B cell (primary cell): ENCODE results near the gene GRID1. TPM values are rescaled to one million over a fixed set of nuclear protein-coding genes. Genes with fewer than 3 reads are reported as not detected.

Experiments
- ATAC-seq: fragments of 200-7000 bp; cut with Tn5 transposase; one replicate; pipeline ENCODE4 v1.10.0; 2021; ENCODE audit warnings: low read depth, mild to moderate bottlenecking, moderate number of reproducible peaks, moderate library complexity
- CTCF ChIA-PET: fragments of 350-600 bp; sonication (Branson Sonifier 250); formaldehyde crosslinking; loops from one replicate; lab custom pipeline; 2021; ENCODE audit warnings: antibody characterized with exemption, inconsistent platforms; lab: Charles Lee
- POLR2A ChIA-PET: fragments of 350-600 bp; sonication (Branson Sonifier 250); formaldehyde crosslinking; loops from one replicate; lab custom pipeline; 2021; ENCODE audit warnings: antibody characterized with exemption; lab: Charles Lee
- DNase-seq: peaks from one replicate; pipeline ENCODE4 v3.0.0; 2013
- H2AFZ ChIP-seq: 2 replicates; pipeline ENCODE4 v1.6.1; 2012; ENCODE audit warnings: mild to moderate bottlenecking, low read depth, low read length; ENCODE audit not compliant: insufficient read depth, poor library complexity, severe bottlenecking
- H3K27ac ChIP-seq, 2 donors: 1 replicate in 1 of 2; 2 replicates in 1 of 2; pipeline ENCODE4 v1.5.1; 2012 to 2013; ENCODE audit warnings: low read length in 2 of 2, mild to moderate bottlenecking in 2 of 2, moderate library complexity in 1 of 2
- H3K27me3 ChIP-seq, 4 experiments: fragments of 200-600 bp in 1 of 4; sonication (generic) in 1 of 4; replicated peaks in 1 of 4; 1 replicate in 2 of 4; 2 replicates in 2 of 4; pipeline versions ENCODE4 v1.6.1 to v1.7.0; 2013 to 2016; ENCODE audit warnings: low read length in 3 of 4, mild to moderate bottlenecking in 2 of 4, mixed read lengths in 1 of 4, moderate library complexity in 1 of 4; ENCODE audit not compliant: insufficient read depth in 4 of 4, control insufficient read depth in 3 of 4; ENCODE audit errors: control extremely low read depth in 1 of 4
- H3K36me3 ChIP-seq, 2 experiments: replicated peaks in 1 of 2; 1 replicate in 1 of 2; 2 replicates in 1 of 2; pipeline versions ENCODE4 v1.6.1 to v1.7.1; 2013; ENCODE audit warnings: low read length in 1 of 2; ENCODE audit not compliant: insufficient read depth in 2 of 2, control insufficient read depth in 1 of 2; ENCODE audit errors: control extremely low read depth in 1 of 2, extremely low read depth in 1 of 2
- H3K4me1 ChIP-seq, 2 donors: fragments of 200-600 bp in 1 of 2; sonication (generic) in 1 of 2; 1 replicate in 1 of 2; 2 replicates in 1 of 2; pipeline versions ENCODE4 v1.5.1 to v1.6.1; 2013 to 2017; ENCODE audit warnings: low read length in 2 of 2; ENCODE audit not compliant: control insufficient read depth in 2 of 2, insufficient read depth in 2 of 2
- H3K4me2 ChIP-seq: replicated peaks from 2 replicates; pipeline ENCODE3; 2012; ENCODE audit warnings: mild to moderate bottlenecking, low read depth, low read length; ENCODE audit not compliant: poor library complexity, severe bottlenecking
- H3K4me3 ChIP-seq, 5 experiments: fragments of 200-600 bp in 1 of 5; sonication (generic) in 1 of 5; 1 replicate in 3 of 5; 2 replicates in 2 of 5; pipeline versions ENCODE4 v1.5.1 to v1.7.0; 2011 to 2016; ENCODE audit warnings: low read length in 4 of 5, mild to moderate bottlenecking in 4 of 5, low read depth in 2 of 5, control low read depth in 1 of 5, moderate library complexity in 1 of 5; ENCODE audit not compliant: insufficient read depth in 1 of 5; ENCODE audit errors: control extremely low read depth in 1 of 5, extremely low read depth in 1 of 5
- H3K79me2 ChIP-seq: fragments of 200-600 bp; sonication (generic); one replicate; pipeline ENCODE4 v1.6.0; 2016; ENCODE audit warnings: low read length; ENCODE audit not compliant: control insufficient read depth, insufficient read depth
- H3K9ac ChIP-seq: fragments of 200-600 bp; sonication (generic); 2 replicates; pipeline ENCODE4 v1.6.1; 2017; ENCODE audit warnings: mild to moderate bottlenecking, low read length, moderate library complexity
- H3K9me3 ChIP-seq, 3 donors: one replicate each; pipeline versions ENCODE4 v1.6.1 to v1.7.1; 2013; ENCODE audit warnings: low read length in 2 of 3; ENCODE audit not compliant: control insufficient read depth in 2 of 3, insufficient read depth in 1 of 3; ENCODE audit errors: control extremely low read depth in 1 of 3
- H4K20me1 ChIP-seq: 2 replicates; pipeline ENCODE4 v1.6.0; 2012; ENCODE audit warnings: mild to moderate bottlenecking, low read length; ENCODE audit not compliant: insufficient read depth, control insufficient read depth, poor library complexity, severe bottlenecking
- H3K27ac Mint-ChIP-seq: one replicate; pipeline ENCODE4 v1.8.0; 2021; ENCODE audit warnings: mixed read lengths
- H3K27me3 Mint-ChIP-seq: one replicate; pipeline ENCODE4 v1.8.0; 2021; ENCODE audit warnings: mixed read lengths
- H3K4me1 Mint-ChIP-seq: one replicate; pipeline ENCODE4 v1.8.0; 2021; ENCODE audit warnings: mixed read lengths
- H3K4me3 Mint-ChIP-seq: one replicate; pipeline ENCODE4 v1.8.0; 2021; ENCODE audit warnings: mixed read lengths
- H3K9me3 Mint-ChIP-seq: one replicate; pipeline ENCODE4 v1.8.0; 2022; ENCODE audit warnings: mixed read lengths; ENCODE audit not compliant: insufficient read depth
- EZH2 ChIP-seq: IDR thresholded peaks from 2 replicates; pipeline ENCODE4 v1.6.1; 2012; ENCODE audit warnings: borderline replicate concordance, low read depth, mild to moderate bottlenecking, moderate library complexity, low read length; ENCODE audit not compliant: insufficient read depth, poor library complexity, severe bottlenecking
- WGBS: methylation state at CpG from one replicate; pipeline ENCODE4 v1.1.5; 2013; ENCODE audit warnings: missing lambda C conversion rate; ENCODE audit not compliant: insufficient coverage; 5-methylcytosine and 5-hydroxymethylcytosine counted together
- intact Hi-C: fragments of 100-400 bp; cut with micrococcal nuclease; formaldehyde crosslinking; loops from one replicate; pipeline ENCODE4 v1.10.0; 2022
- polyA plus RNA-seq: library from polyadenylated mRNA; depleted of rRNA; stranded (reverse); fragments of >200 nt; gene quantifications from 2 replicates; pipeline ENCODE4 v1.2.3, GENCODE V29; 2012
- total RNA-seq, 2 donors: library from RNA; stranded (reverse); fragments of 120-200 nt in 1 of 2; gene quantifications; 1 replicate in 1 of 2; 2 replicates in 1 of 2; pipeline versions ENCODE4 v1.2.3 to v1.2.4, GENCODE V29; 2013 to 2022
- TF ChIP-seq, protein P1 (sequence below): fragments of 200-600 bp; IDR thresholded peaks from one replicate; pipeline ENCODE4 v1.8.0; 2022; ENCODE audit warnings: antibody characterized with exemption, mild to moderate bottlenecking

GRID1 gene
- total and polyA plus RNA-seq, 2 donors (not counting 1 experiment from before 2014, with no cell fraction given) = not detected

DNA sequence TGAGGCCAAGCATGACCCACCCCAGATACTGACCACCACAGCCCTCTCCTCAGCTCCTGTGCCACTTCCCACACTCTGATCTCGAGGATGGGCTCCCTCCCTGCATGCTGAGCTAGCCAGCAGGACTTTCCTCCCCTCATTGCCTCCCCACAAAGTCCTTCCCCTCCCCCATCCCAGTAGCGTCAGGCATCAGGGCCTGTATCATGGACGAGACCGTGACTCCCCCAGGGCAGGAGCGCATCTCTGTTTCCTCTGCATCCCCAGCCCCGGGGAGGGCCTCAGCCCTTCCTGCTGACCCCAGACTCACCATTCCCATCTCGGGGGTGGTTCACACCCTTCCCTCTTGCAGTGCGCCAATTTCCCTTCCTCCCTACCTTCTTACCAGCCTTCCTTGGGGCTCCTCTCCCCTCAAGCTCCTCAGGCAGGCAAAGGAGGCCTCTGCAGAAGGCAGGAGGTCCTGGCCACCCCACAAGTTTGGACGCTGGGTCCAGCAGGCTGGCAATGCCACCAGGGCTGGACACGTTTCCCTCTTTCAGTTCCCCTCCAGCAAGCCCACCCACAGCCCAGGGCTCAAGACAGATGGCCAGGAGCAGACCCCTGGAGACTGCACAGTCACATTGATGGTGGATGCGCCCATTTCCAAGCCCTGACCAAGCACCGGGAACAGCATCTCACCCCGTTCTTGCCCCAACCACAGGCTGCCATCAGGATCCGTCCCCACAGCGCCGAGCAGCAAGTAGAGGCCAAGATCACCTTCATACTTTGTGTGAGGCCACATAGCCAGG lies 36.5 kb downstream of the GRID1 start:
- intact Hi-C loops = no loop called here
- ATAC-seq (no peak), DNase-seq (no peak)
- Histone ChIP-seq H3K4me1 (no peaks in the 10 kb centered on the region), H3K4me2 (no peak overlapping the region), H3K27me3 (peaks cover 0 to 6% (median 0%) of the 10 kb centered on the region in 4 experiments), H3K36me3 (no peaks in the 10 kb centered on the region), H3K27ac (no peak overlapping the region), H3K9ac (no peak overlapping the region), H3K79me2 (no peaks in the 10 kb centered on the region), H3K4me3 (no peak overlapping the region), H2AFZ (no peak overlapping the region), H4K20me1 (no peaks in the 10 kb centered on the region), H3K9me3 (no peaks in the 10 kb centered on the region)
- ChIA-PET CTCF (no interaction called here), POLR2A (no interaction called here)
- Mint-ChIP-seq H3K27ac (no peak overlapping the region), H3K27me3 (peaks cover 17% of the 10 kb centered on the region), H3K4me1 (no peaks in the 10 kb centered on the region), H3K4me3 (no peak overlapping the region), H3K9me3 (no peaks in the 10 kb centered on the region)
- 86% methylated on average over 16 of the region's 16 CpGs for WGBS
- TF ChIP-seq, protein P1, sequence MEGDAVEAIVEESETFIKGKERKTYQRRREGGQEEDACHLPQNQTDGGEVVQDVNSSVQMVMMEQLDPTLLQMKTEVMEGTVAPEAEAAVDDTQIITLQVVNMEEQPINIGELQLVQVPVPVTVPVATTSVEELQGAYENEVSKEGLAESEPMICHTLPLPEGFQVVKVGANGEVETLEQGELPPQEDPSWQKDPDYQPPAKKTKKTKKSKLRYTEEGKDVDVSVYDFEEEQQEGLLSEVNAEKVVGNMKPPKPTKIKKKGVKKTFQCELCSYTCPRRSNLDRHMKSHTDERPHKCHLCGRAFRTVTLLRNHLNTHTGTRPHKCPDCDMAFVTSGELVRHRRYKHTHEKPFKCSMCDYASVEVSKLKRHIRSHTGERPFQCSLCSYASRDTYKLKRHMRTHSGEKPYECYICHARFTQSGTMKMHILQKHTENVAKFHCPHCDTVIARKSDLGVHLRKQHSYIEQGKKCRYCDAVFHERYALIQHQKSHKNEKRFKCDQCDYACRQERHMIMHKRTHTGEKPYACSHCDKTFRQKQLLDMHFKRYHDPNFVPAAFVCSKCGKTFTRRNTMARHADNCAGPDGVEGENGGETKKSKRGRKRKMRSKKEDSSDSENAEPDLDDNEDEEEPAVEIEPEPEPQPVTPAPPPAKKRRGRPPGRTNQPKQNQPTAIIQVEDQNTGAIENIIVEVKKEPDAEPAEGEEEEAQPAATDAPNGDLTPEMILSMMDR = no peak
- TF ChIP-seq EZH2 = no peak

DNA sequence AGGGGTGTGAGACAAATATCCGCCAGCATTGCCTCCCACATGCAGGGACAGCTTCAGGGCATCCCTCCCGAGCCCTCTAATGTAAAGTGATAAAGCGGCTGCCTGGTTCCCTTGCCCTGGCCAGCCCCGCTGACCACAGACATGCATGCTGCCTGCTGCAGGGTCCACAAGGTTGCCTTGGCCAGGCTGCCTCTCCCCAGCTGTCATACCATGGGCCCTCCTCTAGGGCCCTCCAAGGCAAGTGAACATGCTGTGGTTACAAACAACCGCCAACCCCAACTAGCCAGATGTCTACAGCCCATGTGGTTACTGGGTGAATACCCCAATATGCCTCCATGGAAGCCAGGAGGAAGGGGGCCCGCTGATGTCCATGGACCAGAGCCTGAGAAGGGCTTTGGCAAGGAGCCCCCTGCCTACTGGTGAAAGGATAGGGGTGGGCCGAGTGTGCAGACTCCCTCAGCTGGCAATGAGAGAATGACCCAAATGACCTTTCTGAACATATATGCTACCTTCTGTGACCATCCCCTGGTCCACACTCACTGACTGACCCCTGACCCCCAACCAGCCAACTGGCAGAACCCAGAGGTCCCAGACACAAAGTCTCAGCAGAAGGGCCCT lies 37.4 kb downstream of the GRID1 start:
- H3K27me3 ChIP-seq = peaks cover 0 to 2% (median 0%) of the 10 kb centered on the region in 4 experiments
- H3K4me3 Mint-ChIP-seq = no peak overlapping the region
- no peak for ATAC-seq
- no peak overlapping the region for H3K4me3 ChIP-seq
- peaks cover 17% of the 10 kb centered on the region for H3K27me3 Mint-ChIP-seq
- no peak overlapping the region for H2AFZ ChIP-seq
- ChIA-PET CTCF (no interaction called here), POLR2A (no interaction called here)
- H3K9me3 Mint-ChIP-seq = no peaks in the 10 kb centered on the region
- no peak overlapping the region for H3K27ac Mint-ChIP-seq
- no peak overlapping the region for H3K27ac ChIP-seq
- H3K9me3 ChIP-seq = no peaks in the 10 kb centered on the region
- no peaks in the 10 kb centered on the region for H3K4me1 Mint-ChIP-seq
- TF ChIP-seq, protein P1 = no peak
- TF ChIP-seq EZH2 = no peak
- DNase-seq = no peak
- no peak overlapping the region for H3K4me2 ChIP-seq
- H3K36me3 ChIP-seq = no peaks in the 10 kb centered on the region
- 100% methylated on average over 4 of the region's 7 CpGs for WGBS
- H3K9ac ChIP-seq = no peak overlapping the region
- H3K79me2 ChIP-seq = no peaks in the 10 kb centered on the region
- H3K4me1 ChIP-seq = no peaks in the 10 kb centered on the region
- intact Hi-C loops = no loop called here
- H4K20me1 ChIP-seq = no peaks in the 10 kb centered on the region
